Tibial nerve (tissue), 4 donors: ENCODE data around the gene CNNM1.

Experiments
- EP300 ChIP-seq, 2 donors: sonication (generic); formaldehyde crosslinking; IDR thresholded peaks; one replicate each; pipeline ENCODE4 v1.6.1; 2017; ENCODE audit warnings: antibody characterized with exemption in 2 of 2, mild to moderate bottlenecking in 1 of 2
- POLR2A ChIP-seq, 2 donors: fragments of 450-650 bp; IDR thresholded peaks; one replicate each; pipeline ENCODE4 v1.6.1; 2017; ENCODE audit warnings: antibody characterized with exemption in 2 of 2, mild to moderate bottlenecking in 2 of 2, moderate library complexity in 2 of 2
- TF ChIP-seq, protein P1 (sequence below), 5 experiments: fragments of 200-600 bp in 3 of 5; fragments of 450-650 bp in 2 of 5; sonication (generic) in 3 of 5; IDR thresholded peaks; one replicate each; pipeline ENCODE4 v1.5.1; 2016 to 2019; ENCODE audit warnings: antibody characterized with exemption in 5 of 5, mild to moderate bottlenecking in 3 of 5, moderate library complexity in 2 of 5

DNA sequence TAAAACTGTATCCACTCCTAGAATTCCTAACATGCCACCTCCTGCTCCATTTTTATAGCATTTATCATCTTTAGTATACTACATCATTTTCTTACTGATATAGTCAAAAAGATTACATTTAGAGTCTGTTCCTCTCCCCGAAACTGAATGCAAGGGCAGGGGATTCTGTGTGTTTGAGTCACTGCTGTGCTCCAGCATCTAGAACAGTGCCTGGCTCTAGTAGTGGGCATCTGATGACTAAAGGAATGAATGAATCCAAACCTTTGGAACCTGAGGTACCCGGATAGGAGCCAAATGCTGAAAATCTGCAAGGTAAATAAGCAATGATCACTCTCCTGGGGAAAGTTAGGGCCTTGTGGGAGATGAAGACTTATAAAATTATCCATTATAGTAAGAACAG lies 82.4 kb downstream of the CNNM1 start:
- TF ChIP-seq, protein P1, sequence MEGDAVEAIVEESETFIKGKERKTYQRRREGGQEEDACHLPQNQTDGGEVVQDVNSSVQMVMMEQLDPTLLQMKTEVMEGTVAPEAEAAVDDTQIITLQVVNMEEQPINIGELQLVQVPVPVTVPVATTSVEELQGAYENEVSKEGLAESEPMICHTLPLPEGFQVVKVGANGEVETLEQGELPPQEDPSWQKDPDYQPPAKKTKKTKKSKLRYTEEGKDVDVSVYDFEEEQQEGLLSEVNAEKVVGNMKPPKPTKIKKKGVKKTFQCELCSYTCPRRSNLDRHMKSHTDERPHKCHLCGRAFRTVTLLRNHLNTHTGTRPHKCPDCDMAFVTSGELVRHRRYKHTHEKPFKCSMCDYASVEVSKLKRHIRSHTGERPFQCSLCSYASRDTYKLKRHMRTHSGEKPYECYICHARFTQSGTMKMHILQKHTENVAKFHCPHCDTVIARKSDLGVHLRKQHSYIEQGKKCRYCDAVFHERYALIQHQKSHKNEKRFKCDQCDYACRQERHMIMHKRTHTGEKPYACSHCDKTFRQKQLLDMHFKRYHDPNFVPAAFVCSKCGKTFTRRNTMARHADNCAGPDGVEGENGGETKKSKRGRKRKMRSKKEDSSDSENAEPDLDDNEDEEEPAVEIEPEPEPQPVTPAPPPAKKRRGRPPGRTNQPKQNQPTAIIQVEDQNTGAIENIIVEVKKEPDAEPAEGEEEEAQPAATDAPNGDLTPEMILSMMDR (IDR thresholded peaks at IDR 0.05) = no peak
- TF ChIP-seq EP300 (IDR thresholded peaks at IDR 0.05) (no peak), POLR2A (IDR thresholded peaks at IDR 0.05) (no peak)
